ENCODE results near the gene ADD2.

The ADD2 gene

DNA sequence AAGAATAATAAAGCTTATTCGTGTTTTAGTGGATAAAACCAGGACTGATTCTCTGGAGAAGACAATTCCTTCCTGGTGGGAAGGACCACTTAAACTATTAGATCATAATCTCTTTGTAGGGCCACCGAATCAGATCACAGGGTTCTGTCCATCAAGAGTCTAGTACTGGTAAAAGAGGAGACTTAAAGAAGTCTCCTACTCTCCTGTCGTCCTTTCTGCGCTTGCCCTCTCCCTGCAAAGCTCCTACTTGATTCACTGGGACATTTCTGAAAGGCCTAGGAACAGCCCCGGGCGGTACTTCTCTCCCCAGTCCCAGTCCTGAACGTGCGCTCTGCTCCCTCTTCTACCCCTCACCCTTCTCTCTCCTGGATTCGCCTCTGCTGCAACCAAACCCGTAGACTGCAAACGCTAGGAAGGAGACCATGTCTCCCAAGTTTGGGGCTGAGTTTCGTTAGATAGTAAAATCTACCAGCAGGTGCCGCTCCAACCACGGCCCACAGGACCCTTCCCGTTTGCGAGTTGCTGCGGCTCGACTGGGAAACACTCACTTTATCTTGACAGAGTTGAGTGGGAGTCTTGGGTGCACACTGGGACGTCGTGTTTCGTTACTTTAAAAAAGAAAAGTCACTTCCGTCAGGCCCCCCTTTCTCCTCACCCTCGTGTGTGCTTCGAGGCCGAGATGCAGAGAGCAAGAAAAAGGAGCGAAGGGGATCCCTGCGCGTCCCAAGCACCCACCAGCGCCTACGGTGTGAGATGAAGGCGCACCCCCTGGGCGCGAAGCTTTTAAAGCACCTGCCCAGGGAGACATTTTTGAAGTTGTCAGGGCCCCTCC is 21.5 kb upstream of the ADD2 start:
- Histone ChIP-seq H3K4me3 (peak overlapping the region in 2 of 7 experiments; percentile 8), H3K27ac (no peak overlapping the region)

DNA sequence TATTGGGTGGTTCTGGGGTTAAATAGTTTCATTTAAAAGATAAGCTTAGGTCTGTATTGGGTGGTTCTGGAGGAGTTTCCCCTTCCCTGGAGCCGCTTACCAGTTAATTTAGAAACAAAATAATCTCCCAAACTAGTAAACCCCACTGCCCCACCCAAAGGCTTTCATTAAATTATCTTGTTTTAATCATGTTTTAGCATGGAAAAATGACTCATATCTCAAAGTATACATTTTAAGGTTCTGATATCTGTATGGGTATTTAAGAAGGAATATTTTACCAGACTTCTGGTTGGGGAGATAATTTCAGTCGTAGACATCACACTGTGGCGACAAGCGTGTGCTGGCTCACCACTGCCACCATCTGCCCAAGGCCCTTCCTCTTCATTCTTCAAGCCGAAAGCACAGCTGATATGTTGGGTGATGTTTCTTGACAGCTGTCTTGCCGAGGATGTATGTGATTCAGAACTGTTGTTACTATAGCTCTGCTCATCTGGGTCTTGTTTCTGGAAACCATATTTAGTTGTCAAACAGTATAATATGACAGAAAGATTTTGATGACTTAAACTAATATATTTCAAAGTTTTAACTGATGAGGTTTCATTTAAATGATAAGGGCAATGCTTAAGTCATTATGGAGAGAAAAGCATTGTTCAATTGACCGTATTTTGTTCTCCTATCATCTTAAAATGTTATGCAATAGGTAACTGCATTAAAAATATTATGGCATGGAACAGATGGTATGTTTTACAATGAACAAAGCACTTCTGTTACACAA is 17.3 kb upstream of the ADD2 start:
- no peak overlapping the region for H3K4me3 ChIP-seq
- H3K27ac ChIP-seq: peak overlapping the region in 1 of 21 experiments; percentile 44

DNA sequence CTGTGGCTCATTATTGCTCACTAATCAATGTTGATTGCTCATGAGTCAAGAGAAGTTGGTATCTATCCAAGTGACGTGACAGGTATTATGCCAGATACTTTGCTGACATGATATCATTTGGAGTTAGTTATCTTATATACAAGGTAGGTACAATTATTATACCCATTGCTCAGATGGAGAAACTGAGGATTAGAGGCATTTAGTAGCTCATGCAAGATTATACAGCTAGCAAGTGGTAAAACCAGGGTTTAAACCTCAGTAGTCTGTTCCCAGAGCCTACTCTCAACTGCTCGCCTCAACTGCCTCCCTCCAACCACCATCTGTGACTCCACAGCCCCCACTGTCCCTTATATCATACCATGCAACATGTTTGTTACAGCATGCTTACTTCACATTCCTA is 16.3 kb upstream of the ADD2 start:
- Histone ChIP-seq H3K27ac (no peak overlapping the region), H3K4me3 (no peak overlapping the region)

DNA sequence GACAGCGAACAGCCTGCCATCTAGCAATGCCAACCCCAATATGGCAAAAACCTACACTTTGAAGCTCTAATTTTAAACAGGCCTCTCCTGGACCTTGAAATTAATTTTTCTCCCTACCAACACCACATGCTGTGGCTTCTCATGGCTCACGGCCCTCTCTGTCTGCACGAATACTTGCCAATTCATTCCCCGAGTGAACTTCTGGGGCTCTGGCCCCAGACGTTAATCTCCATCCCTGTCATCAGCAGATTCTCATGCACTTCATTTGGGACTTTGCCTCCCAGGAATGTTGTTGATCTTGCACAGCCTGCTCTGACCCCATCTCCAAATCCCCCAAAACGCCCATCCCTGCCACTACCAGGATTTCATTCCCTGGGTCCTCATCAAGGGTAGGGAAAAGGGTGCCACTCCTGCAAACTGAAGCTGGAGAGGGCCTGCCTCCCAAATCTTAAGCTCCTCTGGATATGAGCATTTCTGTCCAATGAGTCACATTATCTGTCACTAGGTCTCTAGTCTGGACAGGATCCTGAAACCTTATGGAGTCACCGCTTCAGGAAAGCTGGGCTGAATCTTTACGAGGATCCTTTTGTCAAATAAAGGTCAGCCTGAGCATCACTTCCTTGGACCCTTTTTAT is 12.0 kb upstream of the ADD2 start:
- H3K27ac ChIP-seq: no peak overlapping the region
- no peak overlapping the region for H3K4me3 ChIP-seq

DNA sequence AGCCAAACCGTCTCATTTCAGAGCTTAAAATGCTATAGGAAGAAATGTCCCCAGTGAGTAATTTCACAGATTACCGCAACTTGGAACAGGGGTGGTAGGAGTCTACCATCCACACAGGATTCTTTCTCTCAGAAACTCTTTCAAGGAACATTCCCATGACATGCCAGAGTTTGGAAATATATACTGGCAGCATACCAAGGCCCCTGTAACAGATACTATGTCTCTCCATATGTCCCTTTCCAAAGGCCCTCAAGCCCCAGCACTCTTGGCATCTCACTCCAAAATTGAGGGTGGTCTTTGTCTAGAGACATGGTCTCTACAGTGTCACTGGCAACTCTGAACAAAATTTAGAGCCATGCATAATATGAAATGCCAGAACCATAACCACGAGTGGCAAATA is 11.5 kb upstream of the ADD2 start:
- Histone ChIP-seq H3K27ac (no peak overlapping the region), H3K4me3 (no peak overlapping the region)

DNA sequence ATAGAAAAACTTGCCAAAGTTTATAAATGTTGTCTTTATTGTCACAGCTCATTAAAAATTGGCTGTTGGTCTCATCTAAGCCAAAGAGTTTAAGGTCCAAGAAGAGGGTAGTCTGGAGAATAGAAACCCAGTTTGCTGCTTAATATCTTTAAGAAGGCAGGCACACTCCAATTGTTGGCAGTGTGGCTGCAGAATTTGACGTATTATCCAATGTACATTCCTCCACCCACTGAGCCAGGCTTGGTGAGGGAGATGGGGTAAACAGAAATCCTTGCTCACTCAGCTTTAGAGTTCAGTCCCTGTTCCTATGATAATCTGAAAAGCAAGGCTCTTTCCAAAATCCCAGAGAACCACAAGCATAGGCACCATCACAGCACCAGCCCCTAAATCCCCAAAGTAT is 10.7 kb upstream of the ADD2 start:
- H3K27ac ChIP-seq: no peak overlapping the region
- no peak overlapping the region for H3K4me3 ChIP-seq

DNA sequence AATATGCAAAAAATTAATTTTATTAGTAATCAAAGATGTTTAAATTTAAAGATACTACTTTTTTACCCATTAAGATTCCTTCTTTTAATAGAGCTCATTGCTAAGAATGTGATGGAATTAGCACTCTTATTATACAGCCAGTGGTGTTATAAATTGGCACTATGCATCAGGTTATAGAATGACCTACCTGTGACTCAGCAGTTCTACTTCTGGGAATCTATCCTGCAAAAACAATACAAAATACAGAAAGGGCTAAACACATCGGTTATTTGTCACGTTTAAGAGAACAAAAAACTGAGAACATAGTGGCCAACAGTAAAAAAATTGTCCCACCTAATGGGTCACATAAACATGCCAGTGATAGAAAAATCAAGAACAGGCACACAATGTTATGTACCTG is 9.4 kb upstream of the ADD2 start:
- H3K4me3 ChIP-seq: no peak overlapping the region
- no peak overlapping the region for H3K27ac ChIP-seq

DNA sequence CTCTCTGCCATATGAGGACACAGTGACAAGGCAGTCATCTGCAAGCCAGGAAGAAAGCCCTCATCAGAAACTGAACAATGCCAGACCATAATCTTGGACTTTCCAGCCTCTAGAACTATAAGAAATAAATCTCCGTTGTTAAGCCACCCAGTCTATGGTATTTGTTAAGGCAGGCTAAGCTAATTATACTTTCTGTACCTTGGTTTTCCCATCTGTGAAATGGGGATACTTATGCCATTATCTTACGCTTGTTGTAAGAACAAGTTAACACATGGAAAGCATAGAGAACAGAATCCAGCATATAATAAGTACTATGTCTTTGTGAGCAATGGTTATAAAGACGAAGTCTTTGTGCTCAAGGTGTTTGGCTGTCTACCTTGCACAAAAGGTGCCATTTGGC is 8.3 kb upstream of the ADD2 start:
- H3K27ac ChIP-seq: no peak overlapping the region
- H3K4me3 ChIP-seq: no peak overlapping the region

DNA sequence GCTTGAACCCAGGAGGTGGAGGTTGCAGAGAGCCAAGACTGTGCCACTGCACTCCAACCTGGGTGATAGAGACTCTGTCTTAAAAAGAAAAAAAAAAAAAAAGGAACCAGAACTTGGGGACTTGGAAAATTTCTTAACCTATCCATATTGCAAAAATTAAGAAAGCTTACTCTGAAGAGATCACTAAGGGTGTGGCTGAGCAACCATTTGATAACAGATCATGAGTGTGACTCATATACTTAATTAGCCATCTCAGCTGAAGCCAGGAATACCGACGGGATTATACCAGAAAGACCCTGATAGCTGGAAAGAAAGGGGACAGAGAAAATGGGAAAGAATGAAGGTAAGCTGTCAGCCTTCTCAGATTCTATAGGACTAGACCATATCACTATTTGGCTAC is 7.1 kb upstream of the ADD2 start:
- no peak overlapping the region for H3K27ac ChIP-seq

DNA sequence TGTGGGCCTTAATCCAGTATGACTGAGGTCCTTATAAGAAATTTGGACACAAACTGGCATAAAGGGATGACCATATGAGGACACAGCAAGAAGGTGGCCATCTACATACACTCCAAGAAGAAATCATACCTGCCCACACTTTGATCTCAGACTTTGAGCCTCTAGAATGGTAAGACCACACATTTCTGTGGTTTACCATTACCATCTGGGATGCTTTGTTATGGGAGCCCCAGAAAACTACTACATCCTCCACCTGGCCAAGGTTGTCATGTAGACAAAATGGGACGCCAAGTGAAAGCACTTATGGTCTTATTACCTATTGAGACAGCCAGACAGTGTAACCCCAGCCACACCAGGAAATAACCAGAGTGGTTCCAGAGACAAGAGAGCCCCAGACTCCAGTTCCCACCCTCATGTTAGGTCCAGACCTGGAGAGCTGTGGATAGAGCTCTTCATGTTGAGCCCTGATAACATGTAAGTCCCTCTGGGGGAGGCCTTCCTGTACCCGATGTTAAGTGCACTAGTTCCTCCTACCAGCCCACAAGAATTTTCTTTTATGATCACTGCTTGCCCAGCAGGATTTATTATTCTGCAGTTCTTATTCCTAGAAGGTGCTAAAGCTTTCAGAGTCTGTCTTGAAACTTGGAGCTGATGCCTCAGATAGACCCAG is 4.6 kb upstream of the ADD2 start:
- H3K27ac ChIP-seq: no peak overlapping the region
- no peak overlapping the region for H3K4me3 ChIP-seq

More for the DNA sequence above, 7.1 kb upstream of the ADD2 start:
- no peak overlapping the region for H3K4me3 ChIP-seq

DNA sequence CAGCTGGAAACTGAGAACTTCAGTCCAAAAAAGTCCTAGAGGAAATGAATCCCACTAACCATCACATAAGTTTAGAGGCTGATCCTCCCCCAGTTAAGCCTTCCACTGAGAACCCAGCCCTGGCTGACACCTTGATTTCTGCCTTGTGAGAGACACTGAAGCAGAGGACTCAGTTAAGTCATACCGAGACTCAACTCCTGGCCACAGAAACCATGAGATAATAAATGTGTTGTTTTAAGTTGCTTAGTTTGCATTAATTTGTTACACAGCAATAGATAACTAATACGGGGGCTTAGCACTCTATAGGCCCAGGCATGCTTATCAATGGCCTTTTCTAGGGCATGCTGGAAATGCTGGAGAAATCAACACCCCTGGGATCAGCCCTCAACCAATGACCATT is 3.4 kb upstream of the ADD2 start:
- Histone ChIP-seq H3K4me3 (no peak overlapping the region), H3K27ac (no peak overlapping the region)

DNA sequence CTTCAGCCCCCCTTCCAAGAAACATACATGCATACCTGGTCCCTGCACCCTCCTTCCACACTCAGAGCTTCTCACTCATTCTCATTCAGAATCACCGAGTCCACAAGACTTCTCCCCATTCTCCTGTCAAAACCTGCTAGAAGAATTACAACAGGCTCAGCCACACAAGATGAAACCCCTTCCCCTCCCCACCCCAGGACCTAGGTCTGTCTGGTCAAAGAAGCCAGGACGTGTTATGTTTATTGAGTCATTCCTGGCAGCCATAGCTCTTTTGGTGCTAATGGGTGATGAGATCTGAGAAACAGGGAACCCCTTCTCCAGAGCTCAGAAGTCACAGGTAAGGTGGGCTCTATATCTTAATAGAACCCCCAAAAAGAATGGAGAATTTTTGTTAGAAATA is 1.4 kb upstream of the ADD2 start:
- Histone ChIP-seq H3K4me3 (no peak overlapping the region), H3K27ac (no peak overlapping the region)

DNA sequence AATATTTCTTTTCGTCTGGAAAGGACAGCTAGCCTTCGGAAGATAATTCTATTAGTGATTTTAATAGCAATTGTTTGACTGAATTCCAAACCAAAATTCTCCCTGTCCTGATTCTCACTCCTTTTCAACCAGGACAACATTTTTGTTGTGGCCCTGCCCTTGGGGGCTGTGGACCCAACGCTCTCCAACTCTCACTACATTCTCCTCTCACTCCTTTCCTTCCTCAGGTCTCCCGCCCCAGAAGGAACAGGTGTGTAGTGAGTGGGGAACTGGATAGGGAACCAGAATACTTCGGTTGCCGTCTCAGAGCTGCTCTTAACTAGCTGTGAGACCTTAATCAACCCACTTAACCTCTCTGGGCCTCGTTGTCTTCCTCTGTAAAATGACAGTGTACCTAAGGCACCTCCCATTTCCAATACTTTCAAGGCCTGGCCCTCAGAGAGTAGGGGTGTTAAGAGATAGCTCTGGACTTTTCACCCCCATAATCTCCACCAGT is 638 bp upstream of the ADD2 start:
- Histone ChIP-seq H3K4me3 (no peak overlapping the region), H3K27ac (no peak overlapping the region)

DNA sequence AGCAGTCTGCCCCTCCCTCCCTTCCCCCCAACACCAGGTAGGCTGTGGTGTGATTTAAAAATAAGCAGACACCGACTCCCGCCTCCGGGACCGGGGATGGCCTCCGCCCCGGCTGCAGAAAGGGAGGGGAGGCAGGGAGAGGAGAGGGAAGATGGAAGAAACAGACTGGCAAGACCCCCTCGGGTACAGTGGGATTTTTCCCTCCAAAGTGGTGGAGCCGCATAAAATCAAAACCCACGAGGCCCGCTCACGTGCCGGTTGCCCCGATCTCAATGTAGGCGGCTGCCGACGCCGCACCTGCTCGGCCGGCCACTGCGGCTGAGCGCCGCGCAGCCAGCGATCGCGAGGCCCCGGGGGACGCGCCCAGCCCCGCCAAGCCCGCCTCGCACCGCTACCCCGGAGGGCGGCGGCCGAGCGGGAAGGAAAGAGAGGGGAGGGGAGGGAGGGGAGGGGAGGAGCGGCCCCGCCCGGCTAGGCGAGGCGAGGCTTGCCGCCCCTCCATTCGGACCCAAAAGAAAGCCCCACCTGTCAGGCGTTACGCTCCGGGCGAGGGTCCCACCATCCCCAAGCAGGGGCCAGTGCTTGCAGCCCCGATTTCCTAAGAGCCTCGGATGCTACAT is 811 bp downstream of the ADD2 start:
- peak overlapping the region in 1 of 21 experiments; percentile 20 for H3K27ac ChIP-seq

DNA sequence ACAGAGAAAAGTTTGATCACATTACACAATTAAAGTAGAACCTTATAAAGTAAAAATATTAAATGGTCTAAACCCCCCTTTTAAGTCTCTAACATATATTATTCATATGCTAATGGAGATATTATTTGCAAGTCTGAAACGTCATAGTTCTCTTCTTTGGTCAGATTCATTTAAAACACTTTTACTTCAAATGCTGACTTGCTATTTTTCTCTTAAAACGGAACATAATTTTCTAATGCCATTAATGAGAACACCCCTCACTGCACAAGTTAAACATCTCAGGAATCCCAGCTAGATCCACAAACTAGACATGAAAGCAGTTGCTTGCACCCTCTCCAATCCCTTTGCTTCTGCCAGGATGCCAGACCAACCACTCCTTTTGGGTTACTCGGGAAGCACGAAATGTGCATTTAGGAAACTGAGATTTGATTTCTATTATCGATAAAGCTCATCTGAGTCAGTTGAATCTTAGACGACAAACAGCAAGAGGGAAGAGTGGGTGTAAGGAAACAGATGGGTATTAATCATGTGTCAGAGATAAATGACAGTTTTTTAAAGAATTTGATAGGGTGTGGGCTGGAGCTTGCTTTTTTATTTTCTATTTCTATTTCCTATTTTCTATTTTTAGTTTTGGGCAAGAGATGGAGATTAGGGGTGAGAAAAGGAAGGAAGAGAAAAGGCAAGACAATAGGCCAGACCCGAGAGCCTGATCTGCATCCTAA is 1.5 kb downstream of the ADD2 start:
- Histone ChIP-seq H3K4me3 (peak overlapping the region in 3 of 7 experiments; percentile 24 to 47 (median 31)), H3K27ac (no peak overlapping the region)

More for the DNA sequence above, 811 bp downstream of the ADD2 start:
- H3K4me3 ChIP-seq: peak overlapping the region; percentile 3 to 47 (median 22)

DNA sequence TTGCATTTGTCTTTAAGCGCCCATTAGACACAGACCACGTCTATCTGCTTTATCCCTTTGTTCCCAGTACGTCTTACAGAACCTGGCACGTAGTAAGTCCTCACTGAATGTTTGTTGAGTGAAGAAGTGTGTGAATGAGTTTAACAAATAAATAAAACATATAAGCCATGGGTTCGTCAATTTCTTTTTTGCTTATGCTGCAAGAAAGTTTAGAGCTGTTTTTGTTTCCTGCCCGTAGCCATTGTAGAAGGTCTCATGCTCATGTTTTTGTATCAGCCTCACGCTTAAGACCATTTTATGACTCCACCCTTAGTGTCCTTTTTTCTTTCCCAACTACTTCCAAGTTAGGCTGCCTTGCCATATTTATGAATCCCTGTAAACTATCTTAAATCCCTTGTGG is 2.5 kb downstream of the ADD2 start:
- H3K4me3 ChIP-seq: no peak overlapping the region
- H3K27ac ChIP-seq: no peak overlapping the region

DNA sequence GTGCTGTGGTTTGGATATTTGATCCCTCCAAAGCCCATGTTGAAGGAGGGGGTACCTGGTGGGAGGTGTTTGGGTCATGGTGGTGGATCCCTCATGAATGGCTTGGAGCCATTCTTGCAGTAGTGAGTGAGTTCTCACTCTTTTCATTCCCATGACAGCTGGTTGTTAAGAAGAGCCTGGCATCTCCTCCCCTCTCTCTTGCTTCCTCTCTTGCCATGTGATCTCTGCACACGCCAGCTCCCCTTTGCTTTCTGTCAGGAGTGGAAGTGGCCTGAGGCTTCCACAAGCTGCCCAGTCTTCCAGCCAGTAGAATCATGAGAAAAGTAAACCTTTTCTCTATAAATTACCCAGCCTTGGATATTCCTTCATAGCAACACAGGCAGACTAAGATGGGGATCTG is 8.6 kb downstream of the ADD2 start:
- Histone ChIP-seq H3K4me3 (no peak overlapping the region), H3K27ac (no peak overlapping the region)

DNA sequence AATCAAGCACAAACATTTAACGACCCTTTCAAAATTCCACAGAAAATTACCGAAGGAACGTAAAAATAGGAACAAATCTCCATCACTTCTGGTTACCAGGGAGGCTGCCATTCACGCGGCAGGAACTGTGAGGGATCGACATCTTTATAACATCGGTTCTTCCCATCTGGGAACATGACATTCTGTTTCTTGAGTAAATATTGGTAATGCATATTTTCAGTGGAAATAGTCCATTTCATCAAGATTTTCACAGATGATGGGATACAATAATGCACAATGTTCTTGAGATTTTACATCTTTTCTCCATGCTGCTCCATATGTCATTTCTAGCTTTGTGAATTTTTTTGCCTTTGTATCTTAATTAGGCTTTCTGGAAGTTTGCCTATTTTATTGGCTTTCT is 10.0 kb downstream of the ADD2 start:
- Histone ChIP-seq H3K4me3 (no peak overlapping the region), H3K27ac (no peak overlapping the region)

DNA sequence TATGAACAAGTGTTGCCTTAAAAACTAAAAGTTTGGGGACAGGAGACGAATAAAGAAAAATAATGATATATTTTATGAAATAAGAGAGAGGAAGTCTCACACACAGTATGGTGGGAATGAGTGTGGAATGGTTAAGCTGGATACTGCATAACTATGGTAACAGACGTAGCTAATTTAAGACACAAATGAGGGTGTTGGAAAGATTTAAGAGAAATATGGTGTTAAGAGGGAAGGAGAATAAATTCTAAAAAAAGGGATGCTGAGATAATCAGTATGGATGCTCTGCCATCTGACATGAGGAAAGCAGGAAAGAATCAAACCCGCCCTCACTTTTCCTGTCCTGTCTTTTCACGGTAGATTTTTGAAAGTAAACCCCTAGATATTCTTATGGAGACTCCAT is 10.6 kb downstream of the ADD2 start:
- no peak overlapping the region for H3K4me3 ChIP-seq
- no peak overlapping the region for H3K27ac ChIP-seq

Data from skin epidermis (tissue), 12 donors.